ENCODE results near the gene SHB. TPM values are rescaled to one million over a fixed set of nuclear protein-coding genes. Genes with fewer than 3 reads are reported as not detected.

Gene SHB
- total RNA-seq, 1 donor from 2014 or later: 18.5 TPM

GRCh38 chr9:37927132-37927531 is 141.9 kb downstream of the SHB start:
- no peak for DNase-seq (ENCODE audit: low spot score)
- peaks cover 36% of the 10 kb centered on the region for H3K4me1 Mint-ChIP-seq (ENCODE audit: unreplicated experiment)
- H3K27me3 Mint-ChIP-seq (ENCODE audit: unreplicated experiment): peaks cover 5% of the 10 kb centered on the region
- no peaks in the 10 kb centered on the region for H3K9me3 Mint-ChIP-seq (ENCODE audit: unreplicated experiment)
- H3K27ac Mint-ChIP-seq (ENCODE audit: unreplicated experiment): peak overlapping the region; percentile 42
- TF ChIP-seq, protein P1, sequence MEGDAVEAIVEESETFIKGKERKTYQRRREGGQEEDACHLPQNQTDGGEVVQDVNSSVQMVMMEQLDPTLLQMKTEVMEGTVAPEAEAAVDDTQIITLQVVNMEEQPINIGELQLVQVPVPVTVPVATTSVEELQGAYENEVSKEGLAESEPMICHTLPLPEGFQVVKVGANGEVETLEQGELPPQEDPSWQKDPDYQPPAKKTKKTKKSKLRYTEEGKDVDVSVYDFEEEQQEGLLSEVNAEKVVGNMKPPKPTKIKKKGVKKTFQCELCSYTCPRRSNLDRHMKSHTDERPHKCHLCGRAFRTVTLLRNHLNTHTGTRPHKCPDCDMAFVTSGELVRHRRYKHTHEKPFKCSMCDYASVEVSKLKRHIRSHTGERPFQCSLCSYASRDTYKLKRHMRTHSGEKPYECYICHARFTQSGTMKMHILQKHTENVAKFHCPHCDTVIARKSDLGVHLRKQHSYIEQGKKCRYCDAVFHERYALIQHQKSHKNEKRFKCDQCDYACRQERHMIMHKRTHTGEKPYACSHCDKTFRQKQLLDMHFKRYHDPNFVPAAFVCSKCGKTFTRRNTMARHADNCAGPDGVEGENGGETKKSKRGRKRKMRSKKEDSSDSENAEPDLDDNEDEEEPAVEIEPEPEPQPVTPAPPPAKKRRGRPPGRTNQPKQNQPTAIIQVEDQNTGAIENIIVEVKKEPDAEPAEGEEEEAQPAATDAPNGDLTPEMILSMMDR (IDR thresholded peaks at IDR 0.05; ENCODE audit: unreplicated experiment): no peak
- peaks cover 10% of the 10 kb centered on the region for H3K36me3 Mint-ChIP-seq (ENCODE audit: low read depth, unreplicated experiment)
- H3K4me3 Mint-ChIP-seq (ENCODE audit: unreplicated experiment): no peak overlapping the region

- Mint-ChIP-seq H3K27me3 (ENCODE audit: unreplicated experiment) (peaks cover 8% of the 10 kb centered on the region), H3K4me3 (ENCODE audit: unreplicated experiment) (no peak overlapping the region), H3K36me3 (ENCODE audit: low read depth, unreplicated experiment) (peaks cover 11% of the 10 kb centered on the region), H3K4me1 (ENCODE audit: unreplicated experiment) (peaks cover 40% of the 10 kb centered on the region), H3K27ac (ENCODE audit: unreplicated experiment) (no peak overlapping the region), H3K9me3 (ENCODE audit: unreplicated experiment) (no peaks in the 10 kb centered on the region)
- TF ChIP-seq, protein P1 (IDR thresholded peaks at IDR 0.05; ENCODE audit: unreplicated experiment): no peak
- DNase-seq (ENCODE audit: low spot score): no peak
These were observed 142.3 kb downstream of the SHB start for GRCh38 chr9:37926737-37927118.

DNA sequence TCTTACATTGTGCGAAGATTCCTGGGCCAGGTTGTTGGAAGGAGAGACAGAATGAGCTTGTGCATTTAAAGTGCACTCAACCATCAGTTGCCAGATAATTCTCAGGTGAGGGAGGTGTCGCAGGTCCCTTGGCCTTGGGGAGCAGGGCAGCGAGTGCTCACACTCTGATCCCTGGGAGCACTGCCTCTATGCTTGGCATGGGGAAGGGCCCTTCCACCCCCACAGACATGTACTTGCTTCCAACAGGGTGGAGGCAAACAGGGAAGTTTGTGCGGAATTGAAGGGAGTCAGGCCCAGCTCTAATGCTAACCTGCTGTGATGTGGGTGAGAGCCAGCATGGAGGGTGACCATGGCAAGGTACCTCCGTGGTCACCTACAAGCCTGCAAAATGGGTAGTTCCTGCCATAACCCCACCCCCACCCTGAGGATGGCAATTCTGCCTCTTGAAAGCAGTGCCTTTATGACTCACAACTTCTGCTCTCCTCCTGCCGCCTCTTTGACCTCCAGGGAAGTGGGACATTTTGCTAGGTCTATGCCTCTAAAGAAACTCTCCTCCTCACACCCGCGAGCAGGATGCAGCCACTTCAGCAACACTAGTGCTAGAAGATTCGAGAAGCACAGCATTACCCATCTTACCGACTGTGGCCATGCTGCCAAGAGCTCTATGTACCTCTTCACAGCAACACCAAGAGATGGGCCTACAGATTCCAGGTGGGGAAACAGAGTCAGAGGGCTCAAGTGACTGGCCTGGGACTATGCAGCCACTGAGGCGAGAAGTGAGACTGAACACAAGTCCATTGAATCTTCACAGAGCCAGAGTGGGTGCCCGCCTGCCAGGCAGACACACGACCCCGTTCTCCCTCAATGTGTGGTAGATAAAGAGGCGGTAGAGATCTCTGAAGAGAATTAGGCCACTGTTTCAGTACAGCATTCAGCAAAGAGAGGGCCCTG is 143.0 kb downstream of the SHB start:
- H3K27me3 Mint-ChIP-seq (ENCODE audit: unreplicated experiment): peaks cover 8% of the 10 kb centered on the region
- no peak for DNase-seq (ENCODE audit: low spot score)
- TF ChIP-seq, protein P1 (IDR thresholded peaks at IDR 0.05; ENCODE audit: unreplicated experiment): no peak
- H3K4me1 Mint-ChIP-seq (ENCODE audit: unreplicated experiment): peaks cover 45% of the 10 kb centered on the region
- H3K36me3 Mint-ChIP-seq (ENCODE audit: low read depth, unreplicated experiment): peaks cover 12% of the 10 kb centered on the region
- H3K4me3 Mint-ChIP-seq (ENCODE audit: unreplicated experiment): no peak overlapping the region
- no peaks in the 10 kb centered on the region for H3K9me3 Mint-ChIP-seq (ENCODE audit: unreplicated experiment)
- H3K27ac Mint-ChIP-seq (ENCODE audit: unreplicated experiment): no peak overlapping the region

DNA sequence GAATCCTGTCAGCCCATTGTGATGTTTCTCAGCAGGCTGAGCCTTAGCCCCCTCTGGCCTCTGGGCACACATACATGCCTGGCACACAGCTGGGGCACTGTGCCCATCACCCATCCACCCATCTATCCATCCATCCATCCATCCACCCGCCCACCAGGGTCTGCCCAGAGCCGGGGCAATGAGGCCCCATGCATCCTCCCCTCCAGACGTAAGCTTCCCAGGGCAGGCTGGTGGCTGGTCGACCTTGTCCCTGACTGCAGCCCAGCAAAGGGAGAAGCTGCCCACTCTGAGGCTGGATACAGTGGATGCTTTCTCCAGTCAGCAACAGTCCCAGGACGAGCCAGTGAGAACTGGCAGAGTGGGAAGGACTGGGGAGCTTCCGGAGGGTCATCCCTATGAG is 144.0 kb downstream of the SHB start:
- H3K9me3 Mint-ChIP-seq (ENCODE audit: unreplicated experiment): no peaks in the 10 kb centered on the region
- H3K4me3 Mint-ChIP-seq (ENCODE audit: unreplicated experiment): no peak overlapping the region
- no peak for DNase-seq (ENCODE audit: low spot score)
- H3K27me3 Mint-ChIP-seq (ENCODE audit: unreplicated experiment): peaks cover 8% of the 10 kb centered on the region
- H3K4me1 Mint-ChIP-seq (ENCODE audit: unreplicated experiment): peaks cover 53% of the 10 kb centered on the region
- TF ChIP-seq, protein P1 (IDR thresholded peaks at IDR 0.05; ENCODE audit: unreplicated experiment): no peak
- H3K36me3 Mint-ChIP-seq (ENCODE audit: low read depth, unreplicated experiment): peaks cover 8% of the 10 kb centered on the region
- H3K27ac Mint-ChIP-seq (ENCODE audit: unreplicated experiment): no peak overlapping the region

- H3K9me3 Mint-ChIP-seq (ENCODE audit: unreplicated experiment): no peaks in the 10 kb centered on the region
- peaks cover 8% of the 10 kb centered on the region for H3K27me3 Mint-ChIP-seq (ENCODE audit: unreplicated experiment)
- no peak overlapping the region for H3K4me3 Mint-ChIP-seq (ENCODE audit: unreplicated experiment)
- DNase-seq (ENCODE audit: low spot score): no peak
- peaks cover 48% of the 10 kb centered on the region for H3K4me1 Mint-ChIP-seq (ENCODE audit: unreplicated experiment)
- no peak overlapping the region for H3K27ac Mint-ChIP-seq (ENCODE audit: unreplicated experiment)
- H3K36me3 Mint-ChIP-seq (ENCODE audit: low read depth, unreplicated experiment): peaks cover 8% of the 10 kb centered on the region
- TF ChIP-seq, protein P1 (IDR thresholded peaks at IDR 0.05; ENCODE audit: unreplicated experiment): no peak
These were observed 144.5 kb downstream of the SHB start for GRCh38 chr9:37924538-37924937.
